KG1 (cell line): Measurements from ENCODE around the gene TEX51.

Experiments used
- DNase-seq: peaks from one replicate; lab custom pipeline; 2025; lab: John Stamatoyannopoulos, UW

The TEX51 gene

DNA sequence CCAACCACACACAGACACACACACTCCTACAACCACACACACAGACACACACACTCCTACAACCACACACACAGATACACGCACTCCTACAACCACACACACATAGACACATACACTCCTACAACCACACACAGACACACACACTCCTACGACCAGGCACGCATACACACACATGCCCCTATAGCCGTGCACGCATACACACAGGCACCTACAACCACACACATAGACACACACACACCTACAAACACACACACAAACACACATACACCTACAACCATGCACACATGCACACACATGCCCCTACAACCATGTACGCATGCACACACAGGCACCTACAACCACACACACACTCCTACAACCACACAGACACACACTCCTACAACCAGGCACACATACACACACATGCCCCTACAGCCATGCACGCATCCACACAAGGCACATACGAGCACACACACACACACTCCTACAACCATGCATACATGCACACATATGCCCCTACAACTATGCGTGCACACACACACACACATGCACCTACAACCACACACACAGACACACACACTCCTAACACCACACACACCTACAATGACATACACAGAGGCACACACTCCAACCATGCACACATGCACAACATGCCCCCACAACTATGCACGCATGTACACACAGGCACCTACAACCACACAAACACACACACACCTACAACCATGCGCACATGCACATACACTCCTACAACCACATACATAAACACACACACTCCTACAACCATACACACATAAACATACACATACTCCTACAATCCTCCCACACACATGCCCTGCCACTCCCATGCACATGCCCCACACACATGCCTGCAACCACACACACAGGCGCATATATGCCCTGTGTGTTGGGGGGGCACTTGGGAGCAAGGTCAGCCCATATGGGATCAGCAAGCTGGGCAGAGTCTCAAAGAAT, 19.1 kb upstream of the TEX51 start:
- no peak for DNase-seq

- no peak for DNase-seq
Observed at GRCh38 chr2:126880324-126880723, 18.4 kb upstream of the TEX51 start.

GRCh38 chr2:126880817-126881216, 17.9 kb upstream of the TEX51 start:
- no peak for DNase-seq

DNA sequence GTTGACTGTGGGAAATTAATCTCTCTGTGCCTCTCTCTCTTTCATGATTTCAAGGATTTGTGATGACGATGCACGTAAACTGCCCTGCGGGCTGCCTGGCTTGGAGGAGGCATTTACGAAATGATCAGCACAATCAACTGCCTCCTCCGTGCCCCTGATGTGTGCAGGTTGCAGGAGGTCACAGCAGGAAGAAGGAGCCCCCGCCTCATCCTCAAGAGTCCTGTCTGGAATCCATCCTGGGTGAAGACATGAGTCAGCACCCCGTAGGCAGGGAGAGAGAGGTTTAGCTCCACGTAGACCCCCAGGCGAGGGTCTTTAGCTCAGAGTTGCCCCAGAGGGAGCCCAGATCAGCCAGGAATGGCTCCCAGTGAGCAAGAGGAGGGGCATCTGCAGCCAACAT, 17.1 kb upstream of the TEX51 start:
- no peak for DNase-seq

DNA sequence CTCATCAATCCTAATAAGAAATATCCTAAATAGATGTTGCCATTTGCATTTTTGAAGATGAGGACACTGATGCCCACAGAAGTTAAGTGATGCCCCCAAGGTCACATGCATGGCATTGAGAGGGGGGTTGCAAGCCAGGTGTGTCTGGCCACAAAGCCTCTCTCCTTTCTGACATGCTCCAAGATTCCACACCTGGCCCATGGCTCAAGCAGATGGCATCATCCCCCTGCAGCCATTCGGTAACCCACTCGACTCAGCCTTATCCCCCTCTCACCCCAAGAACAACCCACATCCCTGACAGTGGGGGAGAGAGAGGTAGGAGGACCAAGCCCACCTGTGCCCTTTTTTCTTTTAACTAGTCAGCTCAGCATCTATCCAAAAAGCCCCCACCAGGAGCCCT, 16.5 kb upstream of the TEX51 start:
- no peak for DNase-seq

DNA sequence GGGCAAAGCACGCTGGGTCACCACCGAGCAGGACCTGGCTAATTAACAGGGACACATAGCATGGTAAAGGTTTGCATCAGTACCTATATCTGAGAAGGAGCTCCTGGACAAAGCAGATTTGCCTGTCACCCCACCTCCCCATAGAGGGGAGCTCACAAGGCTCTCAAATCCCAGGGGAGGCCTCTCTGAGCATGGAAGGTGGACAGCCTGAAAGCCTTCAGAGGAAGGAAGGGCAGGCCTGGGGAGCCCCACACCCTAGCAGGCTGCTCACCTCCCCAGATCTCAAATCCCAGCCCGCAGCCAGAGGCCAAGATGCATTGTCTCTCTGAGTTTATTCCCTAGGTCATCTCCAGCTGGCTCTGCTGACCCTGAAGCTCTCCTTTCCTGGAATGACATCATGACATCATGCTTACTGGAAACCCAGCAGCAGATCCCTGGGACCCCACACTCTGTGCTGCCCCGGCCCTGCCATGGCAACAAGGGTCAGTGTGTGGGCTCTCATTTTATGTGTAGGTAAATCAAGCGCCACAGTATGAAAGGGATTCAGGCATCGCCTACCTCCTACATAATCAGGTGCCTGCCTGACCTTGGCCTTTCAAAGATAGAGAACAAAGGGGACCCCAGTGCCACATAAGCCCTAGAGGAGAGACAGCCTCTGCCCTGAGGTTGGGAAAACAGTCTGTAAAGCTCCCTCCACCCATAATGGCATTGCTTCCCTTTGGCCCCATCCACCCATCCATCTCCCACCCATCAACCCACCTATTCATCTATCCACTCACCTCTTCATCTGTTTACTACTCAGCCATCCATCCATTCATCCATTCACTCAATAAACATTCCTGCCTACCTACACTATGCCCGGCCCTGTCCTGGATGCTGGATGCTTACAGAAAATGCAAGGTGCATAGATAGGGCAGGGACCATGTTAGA, 15.7 kb upstream of the TEX51 start:
- no peak for DNase-seq

DNA sequence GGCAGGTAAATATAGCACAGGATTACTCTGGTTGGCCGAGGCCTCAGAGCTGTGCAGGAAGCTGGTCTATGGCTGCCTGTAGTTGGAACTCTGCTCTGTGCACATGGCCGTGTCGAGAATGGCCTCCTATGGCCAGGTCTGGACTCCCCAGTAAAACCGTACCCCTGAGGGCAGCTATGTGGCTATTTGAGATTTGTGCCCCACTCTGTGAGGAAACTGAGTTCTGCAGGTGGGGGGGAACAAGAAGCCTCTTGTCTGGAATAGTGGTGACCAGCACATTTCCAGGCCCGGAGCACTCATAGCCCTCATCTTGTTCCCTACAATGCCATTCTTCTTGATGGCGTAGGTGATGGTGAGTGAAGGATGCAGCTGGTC, 15.0 kb upstream of the TEX51 start:
- DNase-seq, result no peak

DNA sequence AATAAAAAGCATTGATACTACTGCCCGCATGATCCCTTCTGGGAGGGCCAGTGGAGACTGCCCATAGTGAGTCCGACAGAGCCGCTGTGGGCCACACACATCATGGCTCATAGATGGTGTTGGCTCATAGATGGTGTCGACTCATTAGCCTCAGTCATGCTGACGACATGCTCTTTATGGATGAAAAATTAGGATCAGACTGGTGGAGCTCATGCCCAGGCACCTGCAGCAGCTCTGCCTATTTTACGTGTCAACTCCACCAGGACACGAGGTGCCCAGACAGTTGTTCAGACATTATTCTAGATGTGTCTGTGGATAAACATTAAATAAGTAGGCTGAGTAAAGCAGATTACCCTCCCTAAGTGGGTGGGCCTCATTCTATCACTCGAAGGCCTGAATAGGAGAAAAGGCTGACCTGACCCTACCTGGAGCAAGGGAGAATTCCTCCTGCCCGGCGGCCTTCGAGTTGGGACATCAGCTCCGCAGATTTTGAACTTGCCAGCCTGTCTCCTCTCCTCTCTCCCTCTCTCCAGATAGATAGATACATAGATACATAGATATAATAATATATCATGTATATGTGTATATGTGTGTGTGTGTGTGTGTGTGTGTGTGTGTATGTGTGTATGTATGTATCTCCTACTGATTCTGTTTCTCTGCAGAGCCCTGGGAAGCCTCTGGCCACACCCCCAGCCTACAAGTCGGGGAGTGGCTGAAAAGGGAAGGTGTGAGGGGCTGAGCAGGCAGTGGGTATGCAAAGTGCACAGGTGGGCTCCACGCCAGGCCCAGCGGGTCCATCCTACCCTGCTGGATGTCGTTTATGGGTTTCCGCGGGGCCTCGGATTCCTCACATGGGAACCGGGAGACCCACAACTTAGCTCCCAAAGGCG, 13.6 kb upstream of the TEX51 start:
- no peak for DNase-seq

DNA sequence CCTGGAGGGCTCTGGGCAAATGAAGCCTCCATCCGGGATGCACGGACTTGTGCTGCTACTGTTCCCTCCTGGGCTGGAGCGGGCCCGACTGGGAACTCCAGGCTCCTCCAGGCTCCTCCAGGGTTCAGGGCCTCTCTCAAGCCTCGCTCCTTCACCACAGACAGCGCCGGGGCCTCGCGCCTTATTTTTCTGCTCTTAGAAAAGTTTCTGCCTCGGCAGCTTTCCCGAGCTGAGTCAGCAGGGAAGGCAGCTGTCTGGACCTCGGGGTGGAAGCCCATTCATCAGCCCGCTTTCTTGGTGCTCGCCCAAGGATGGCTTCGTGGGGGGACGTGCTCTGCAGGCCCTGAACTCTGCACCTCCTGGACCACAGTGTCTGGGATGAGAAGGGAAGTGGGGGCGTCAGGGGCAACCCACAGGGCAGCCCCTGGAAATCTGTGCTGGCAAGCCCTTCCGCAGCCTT, 12.9 kb upstream of the TEX51 start:
- no peak for DNase-seq

GRCh38 chr2:126886211-126886915, 12.3 kb upstream of the TEX51 start:
- DNase-seq, result peak; percentile 19

- DNase-seq, result no peak
Observed at GRCh38 chr2:126886916-126887280, 11.8 kb upstream of the TEX51 start.

DNA sequence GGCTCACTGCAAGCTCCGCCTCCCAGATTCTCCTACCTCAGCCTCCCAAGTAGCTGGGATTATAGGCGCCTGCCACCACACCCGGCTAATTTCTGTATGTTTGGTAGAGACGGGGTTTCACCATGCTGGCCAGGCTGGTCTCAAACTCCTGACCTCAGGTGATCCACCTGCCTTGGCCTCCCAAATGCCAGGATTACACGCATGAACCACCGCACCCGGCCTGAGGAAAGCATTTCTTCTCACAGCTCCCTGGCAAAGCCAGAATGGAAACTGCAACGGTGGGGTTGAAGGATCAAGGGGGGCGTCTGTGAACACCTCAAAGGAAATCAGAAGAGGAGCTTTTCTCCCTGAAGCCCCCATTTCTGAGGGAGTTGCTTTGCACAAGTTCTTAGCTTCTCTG, 11.2 kb upstream of the TEX51 start:
- no peak for DNase-seq

- no peak for DNase-seq
Observed at GRCh38 chr2:126888046-126888445, 10.6 kb upstream of the TEX51 start.

GRCh38 chr2:126889071-126889470, 9.6 kb upstream of the TEX51 start:
- DNase-seq, result no peak

GRCh38 chr2:126889496-126890135, 9.1 kb upstream of the TEX51 start:
- DNase-seq, result no peak

DNA sequence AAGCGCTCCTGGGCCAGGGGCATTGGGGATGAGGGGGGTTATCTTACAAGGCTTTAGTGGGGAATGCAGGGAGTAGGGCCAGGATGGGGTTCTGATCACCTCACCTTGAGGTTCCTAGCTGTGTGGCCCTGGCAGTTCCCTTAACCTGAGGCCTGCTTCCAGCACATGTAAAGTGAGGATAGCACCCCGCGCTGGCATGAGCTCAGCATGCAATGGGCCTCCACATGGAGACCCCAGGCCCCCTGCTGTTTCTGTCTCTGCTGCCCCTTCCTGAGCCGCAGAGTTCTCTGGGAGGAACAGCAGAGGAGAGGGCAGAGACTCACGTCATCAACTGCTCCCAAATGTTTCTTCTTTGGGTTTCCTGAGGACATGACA, 8.6 kb upstream of the TEX51 start:
- no peak for DNase-seq

- no peak for DNase-seq
Observed at GRCh38 chr2:126890551-126891450, 7.9 kb upstream of the TEX51 start.

GRCh38 chr2:126891681-126892500, 6.8 kb upstream of the TEX51 start:
- no peak for DNase-seq

GRCh38 chr2:126893153-126893552, 5.5 kb upstream of the TEX51 start:
- DNase-seq, result no peak
